DMS153 treated with DMSO at 0.1 percent for 48 hours (cell line): Measurements from ENCODE around the gene PHF12.

Source experiments
- DNase-seq: peaks from one replicate; lab custom pipeline; 2025; ENCODE audit not compliant: unreplicated experiment; lab: John Stamatoyannopoulos, UW

PHF12 gene

GRCh38 chr17:28951428-28951990 lies at the start of gene PHF12:
PHF12 (minus strand) TSS chr17:28951518; CDS start chr17:28950960, 558 bp downstream.
- peak; percentile 100 for DNase-seq

- no peak for DNase-seq
Observed at GRCh38 chr17:29000973-29001372, 49.7 kb upstream of the PHF12 start.

- DNase-seq, result peak; percentile 56
Observed at GRCh38 chr17:28999206-28999605, 47.9 kb upstream of the PHF12 start.

GRCh38 chr17:28997806-28998205 lies 46.5 kb upstream of the PHF12 start:
- no peak for DNase-seq

- no peak for DNase-seq
Observed at GRCh38 chr17:28996554-28997096, 45.3 kb upstream of the PHF12 start.

- no peak for DNase-seq
Observed at GRCh38 chr17:28993645-28994426, 42.5 kb upstream of the PHF12 start.

GRCh38 chr17:28992625-28993600 lies 41.6 kb upstream of the PHF12 start:
- DNase-seq, result no peak

GRCh38 chr17:28992185-28992584 lies 40.9 kb upstream of the PHF12 start:
- DNase-seq, result no peak

GRCh38 chr17:28991779-28992178 lies 40.5 kb upstream of the PHF12 start:
- DNase-seq, result no peak

GRCh38 chr17:28989028-28989427 lies 37.7 kb upstream of the PHF12 start:
- no peak for DNase-seq

- DNase-seq, result no peak
Observed at GRCh38 chr17:28988475-28988874, 37.2 kb upstream of the PHF12 start.

- no peak for DNase-seq
Observed at GRCh38 chr17:28986714-28987655, 35.7 kb upstream of the PHF12 start.

GRCh38 chr17:28985950-28986713 lies 34.8 kb upstream of the PHF12 start:
- DNase-seq, result peak; percentile 87

GRCh38 chr17:28983286-28984230 lies 32.2 kb upstream of the PHF12 start:
- no peak for DNase-seq

GRCh38 chr17:28982131-28982793 lies 30.9 kb upstream of the PHF12 start:
- DNase-seq, result no peak

GRCh38 chr17:28978356-28978964 lies 27.1 kb upstream of the PHF12 start:
- no peak for DNase-seq

GRCh38 chr17:28977659-28978355 lies 26.5 kb upstream of the PHF12 start:
- no peak for DNase-seq
